Astrocyte (in vitro differentiated cells and primary cell): Measurements from ENCODE around the gene SULT6B1.

Source experiments
- EZH2 ChIP-seq: IDR thresholded peaks from 2 replicates; pipeline ENCODE4 v1.6.1; 2012; ENCODE audit warnings: mild to moderate bottlenecking, low read length, inconsistent platforms; ENCODE audit not compliant: insufficient read depth
- TF ChIP-seq, protein P1 (sequence below): IDR thresholded peaks from 2 replicates; pipeline ENCODE4 v1.5.1; 2011; ENCODE audit warnings: low read depth, mild to moderate bottlenecking, inconsistent platforms, low read length, moderate library complexity; ENCODE audit not compliant: insufficient read depth

- TF ChIP-seq, protein P1, sequence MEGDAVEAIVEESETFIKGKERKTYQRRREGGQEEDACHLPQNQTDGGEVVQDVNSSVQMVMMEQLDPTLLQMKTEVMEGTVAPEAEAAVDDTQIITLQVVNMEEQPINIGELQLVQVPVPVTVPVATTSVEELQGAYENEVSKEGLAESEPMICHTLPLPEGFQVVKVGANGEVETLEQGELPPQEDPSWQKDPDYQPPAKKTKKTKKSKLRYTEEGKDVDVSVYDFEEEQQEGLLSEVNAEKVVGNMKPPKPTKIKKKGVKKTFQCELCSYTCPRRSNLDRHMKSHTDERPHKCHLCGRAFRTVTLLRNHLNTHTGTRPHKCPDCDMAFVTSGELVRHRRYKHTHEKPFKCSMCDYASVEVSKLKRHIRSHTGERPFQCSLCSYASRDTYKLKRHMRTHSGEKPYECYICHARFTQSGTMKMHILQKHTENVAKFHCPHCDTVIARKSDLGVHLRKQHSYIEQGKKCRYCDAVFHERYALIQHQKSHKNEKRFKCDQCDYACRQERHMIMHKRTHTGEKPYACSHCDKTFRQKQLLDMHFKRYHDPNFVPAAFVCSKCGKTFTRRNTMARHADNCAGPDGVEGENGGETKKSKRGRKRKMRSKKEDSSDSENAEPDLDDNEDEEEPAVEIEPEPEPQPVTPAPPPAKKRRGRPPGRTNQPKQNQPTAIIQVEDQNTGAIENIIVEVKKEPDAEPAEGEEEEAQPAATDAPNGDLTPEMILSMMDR: no peak
- no peak for TF ChIP-seq EZH2
These were observed 15.2 kb upstream of the SULT6B1 start for GRCh38 chr2:37203708-37204107.
